Retina (tissue), 1 donor: Measurements from ENCODE around the gene C1QL4.
"Not testable (repeated sequence)": the region's sequence is repeated elsewhere in the genome, so short reads cannot be mapped to it uniquely, and the experiment has no call there.

Experiments used
- DNase-seq: peaks from one replicate; pipeline ENCODE4 v3.0.0-alpha.2; 2016

Gene C1QL4

GRCh38 chr12:49297695-49298060 lies 39.3 kb downstream of the C1QL4 start:
- DNase-seq, result no peak

GRCh38 chr12:49296836-49297694 lies 39.9 kb downstream of the C1QL4 start:
- DNase-seq, result peak; percentile 61

- peak; percentile 81 for DNase-seq
Observed at GRCh38 chr12:49296034-49296835, 40.8 kb downstream of the C1QL4 start.

- DNase-seq, result no peak
Observed at GRCh38 chr12:49295082-49295936, 41.7 kb downstream of the C1QL4 start, which contains the start of gene PRPH. Gene PRPH (plus strand): TSS chr12:49295147. CDS start chr12:49295201, 54 bp downstream.

DNA sequence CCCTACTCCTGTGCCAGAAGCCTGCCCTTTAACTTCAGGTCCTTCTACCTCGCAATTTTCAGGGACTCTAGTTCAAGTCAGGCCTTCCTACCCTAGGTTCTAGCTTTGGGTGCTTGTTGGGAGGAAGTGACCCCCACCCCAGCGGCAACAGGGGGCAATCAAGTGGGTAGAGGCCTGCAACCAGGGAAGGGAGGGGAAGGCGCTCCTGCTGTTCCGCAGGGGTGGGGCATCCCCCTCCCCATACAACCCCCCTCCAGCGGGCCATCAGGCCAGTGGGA lies 42.2 kb downstream of the C1QL4 start:
- DNase-seq, result peak; percentile 79

DNA sequence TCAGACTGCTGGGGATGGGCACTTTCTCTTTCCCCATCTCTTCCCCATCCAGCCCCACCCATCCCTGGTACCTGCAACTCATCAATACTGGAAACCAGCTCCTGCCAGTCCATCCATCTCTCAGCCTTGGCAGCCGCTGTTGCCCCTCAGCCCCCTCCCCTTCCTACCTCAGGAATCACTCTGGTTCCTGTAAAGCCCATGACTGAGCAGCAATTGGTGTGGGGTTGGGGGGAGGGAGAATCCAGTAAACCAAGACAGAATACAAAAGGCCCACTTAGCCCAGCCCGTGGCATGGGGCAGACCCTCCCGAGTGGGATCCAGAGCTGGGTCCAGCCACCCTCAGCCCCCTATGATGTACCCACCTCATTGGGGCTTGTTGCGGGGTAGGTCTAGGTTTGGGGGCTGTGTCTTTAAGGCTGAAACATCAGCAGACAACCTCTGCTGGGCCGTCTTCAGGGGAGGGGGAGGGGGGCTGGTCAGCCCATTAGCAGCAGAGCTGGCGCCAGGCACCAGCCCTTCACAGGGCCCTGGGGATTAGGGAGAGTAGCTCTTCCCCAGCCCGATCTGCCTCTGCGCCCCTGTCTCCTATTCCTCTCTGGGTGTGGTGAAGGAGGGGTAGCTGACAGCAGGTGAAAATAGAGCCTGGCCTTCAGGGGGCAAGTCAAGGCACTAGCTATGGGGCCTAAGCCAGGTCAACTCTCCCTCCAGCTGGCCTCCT lies 42.7 kb downstream of the C1QL4 start:
- DNase-seq, result peak; percentile 78

DNA sequence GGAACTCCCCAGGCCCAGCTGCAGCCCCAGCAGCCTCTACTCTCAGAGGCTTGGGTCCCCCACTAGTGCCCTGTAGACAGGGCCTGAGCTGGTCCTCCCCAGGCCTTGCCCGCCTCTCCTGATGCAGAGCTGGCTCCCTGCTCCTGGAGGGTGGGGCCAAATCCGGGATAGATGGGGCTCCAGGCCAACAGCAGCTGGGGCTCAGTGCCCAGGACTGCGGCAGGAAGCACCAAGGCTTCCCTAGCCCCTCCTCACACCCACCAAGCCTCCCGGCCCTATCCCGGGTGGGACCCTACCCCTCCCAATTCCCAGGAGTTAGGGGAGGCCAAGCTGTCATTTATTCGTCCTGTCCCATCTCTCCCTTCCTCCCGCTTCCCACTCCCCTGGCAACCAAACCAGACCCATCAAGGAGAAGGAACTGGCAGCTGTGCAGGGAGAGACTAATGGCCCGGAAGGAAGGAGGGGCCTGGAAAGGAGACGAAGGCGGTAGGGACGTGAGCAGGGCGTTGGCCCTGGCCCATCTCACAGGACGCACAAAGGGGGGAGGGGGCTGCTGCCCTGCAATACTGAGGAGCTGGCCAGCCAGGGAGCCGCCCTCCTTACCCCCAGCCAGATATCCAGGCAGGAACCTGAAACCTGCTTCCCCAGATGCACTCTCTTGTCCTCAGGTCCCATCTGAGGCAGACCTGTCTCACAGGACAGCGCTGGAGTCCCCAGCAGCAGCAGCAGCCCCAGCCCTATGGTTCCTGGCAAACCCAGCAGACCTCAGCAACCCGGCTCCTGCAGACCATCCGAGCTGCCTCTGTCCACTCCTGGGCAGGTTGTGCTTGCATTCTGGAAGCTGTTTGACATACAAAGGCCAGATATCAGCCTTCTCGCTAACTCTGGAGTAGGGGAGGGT lies 43.7 kb downstream of the C1QL4 start:
- DNase-seq, result peak; percentile 84

- DNase-seq, result no peak
Observed at GRCh38 chr12:49292729-49293055, 44.3 kb downstream of the C1QL4 start.

- DNase-seq, result no peak
Observed at GRCh38 chr12:49288922-49289555, 47.9 kb downstream of the C1QL4 start.

DNA sequence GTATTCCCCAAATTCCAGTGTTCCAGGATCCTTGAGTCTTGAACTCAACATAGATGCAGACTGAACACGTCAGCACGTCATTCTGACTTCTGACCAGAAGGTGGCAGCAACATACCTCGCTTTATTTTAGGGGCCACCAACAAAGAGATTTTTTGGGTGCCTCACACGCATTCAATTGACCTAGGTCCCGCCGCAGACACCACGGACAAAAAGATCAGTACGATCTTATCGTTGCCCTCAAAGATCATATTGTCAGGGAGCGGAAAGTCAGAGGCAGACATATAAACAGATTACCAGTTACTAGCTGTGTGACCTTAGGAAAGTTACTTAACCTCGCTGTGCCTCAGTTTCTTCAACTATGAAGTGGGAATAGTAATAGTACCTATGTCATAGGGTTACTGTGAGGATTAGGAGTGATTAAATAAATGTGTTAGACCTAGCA lies 48.6 kb downstream of the C1QL4 start:
- peak; percentile 71 for DNase-seq

DNA sequence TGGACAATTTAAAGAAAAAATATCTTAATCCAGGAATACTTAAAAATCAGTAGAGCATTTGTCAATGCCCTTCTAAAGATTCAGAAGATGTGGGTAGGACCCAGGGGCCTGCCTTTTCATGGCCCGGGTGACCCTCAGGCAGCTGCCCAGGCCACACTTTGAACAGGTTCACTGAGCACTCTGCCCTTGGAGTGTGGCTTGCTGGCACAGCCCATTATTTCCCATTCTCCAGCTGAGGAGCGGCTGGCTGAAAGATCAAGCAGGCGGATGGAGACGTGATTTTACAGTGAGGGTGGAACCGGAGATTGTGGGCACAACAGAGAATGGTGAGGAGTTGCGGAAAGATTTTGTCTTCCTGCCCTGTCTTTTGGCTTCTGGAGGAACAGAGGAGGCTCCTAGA lies 49.1 kb downstream of the C1QL4 start:
- no peak for DNase-seq

DNA sequence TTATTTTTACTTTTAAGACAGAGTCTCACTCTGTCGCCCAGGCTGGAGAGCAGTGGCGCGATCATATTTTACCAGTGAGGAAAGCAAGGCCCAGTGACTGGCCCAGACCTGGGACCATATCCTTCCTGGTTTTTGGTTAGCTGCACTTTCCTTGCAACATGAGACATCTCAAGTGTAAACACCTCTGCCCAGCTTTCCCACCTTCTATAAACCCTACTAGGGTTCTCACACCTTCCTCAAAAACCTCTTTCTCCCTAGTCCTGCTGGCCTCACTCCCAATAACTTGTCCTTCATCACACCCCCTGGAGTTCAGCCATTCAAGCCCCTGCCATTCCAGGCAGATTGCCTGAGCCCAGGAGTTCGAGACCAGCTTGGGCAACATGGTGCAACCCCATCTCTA lies 52.3 kb downstream of the C1QL4 start:
- DNase-seq, result no peak

GRCh38 chr12:49283541-49284429 lies 53.2 kb downstream of the C1QL4 start:
- DNase-seq, result no peak

GRCh38 chr12:49282740-49283375 lies 54.1 kb downstream of the C1QL4 start:
- not testable (repeated sequence) for DNase-seq
